ENCODE results near the gene ZNF740.

GRCh38 chr12:53207042-53207441, 26.5 kb downstream of the ZNF740 start, which contains the start of gene ITGB7:
- no peak for TF ChIP-seq CTCF (conservative IDR thresholded peaks at IDR 0.05; ENCODE audit: low read length)
- TF ChIP-seq EZH2phosphoT487 (IDR thresholded peaks at IDR 0.05; ENCODE audit: borderline replicate concordance), result no peak
